RWPE1 (cell line): ENCODE measurements around the gene CSF1R.
A peak's percentile ranks its signal among the peaks of the same experiment; 100 is the strongest.

Source experiments
- CTCF ChIA-PET: fragments of 350-600 bp; sonication (Branson Sonifier 250); formaldehyde crosslinking; extraction: SDS; loops from one replicate; lab custom pipeline; 2021; lab: Yijun Ruan, JAX
- POLR2A ChIA-PET: fragments of 400-600 bp; formaldehyde crosslinking; extraction: SDS; loops from one replicate; lab custom pipeline; 2020; ENCODE audit warnings: antibody characterized with exemption; ENCODE audit not compliant: low non-redundant PET; lab: Yijun Ruan, JAX
- DNase-seq: peaks from one replicate; pipeline ENCODE4 v3.0.0; 2012; ENCODE audit warnings: low spot score
- H3K27ac ChIP-seq: fragments of 450-650 bp; 2 replicates; pipeline ENCODE4 v1.5.1; 2017
- TF ChIP-seq, protein P1 (sequence below): fragments of 450-650 bp; conservative IDR thresholded peaks from 2 replicates; pipeline ENCODE4 v1.5.1; 2017; ENCODE audit warnings: low read depth, mild to moderate bottlenecking

The CSF1R gene

DNA sequence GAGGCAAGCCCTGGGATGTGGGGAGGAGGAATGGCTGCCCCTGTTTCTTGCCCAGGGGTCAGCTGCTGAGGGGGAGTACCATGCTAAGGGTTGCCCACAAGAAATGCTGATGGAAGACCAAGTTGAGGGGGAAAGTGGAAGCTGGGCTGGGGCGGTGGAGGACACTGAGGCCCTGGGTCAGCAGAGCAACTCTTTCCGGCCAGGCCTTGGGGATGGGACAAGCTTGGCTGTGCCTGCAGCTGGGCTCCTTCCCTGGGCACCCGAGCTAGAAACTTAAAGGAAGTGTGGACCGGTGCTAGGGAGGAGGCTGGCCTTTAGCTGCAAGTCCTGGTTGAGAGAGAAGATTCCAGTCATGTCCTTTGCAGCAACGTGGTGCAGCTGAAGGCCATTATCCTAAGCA lies 22.7 kb downstream of the CSF1R start:
- ChIA-PET POLR2A (no interaction called here), CTCF (interaction anchor here (0.6 to 1.1 kb wide), 2 partner anchors 10 to 407 kb away, joined by 4 read pairs; no protein-coding TSS in a partner anchor)
- no peak for DNase-seq
- H3K27ac ChIP-seq, result no peak overlapping the region
- TF ChIP-seq, protein P1, sequence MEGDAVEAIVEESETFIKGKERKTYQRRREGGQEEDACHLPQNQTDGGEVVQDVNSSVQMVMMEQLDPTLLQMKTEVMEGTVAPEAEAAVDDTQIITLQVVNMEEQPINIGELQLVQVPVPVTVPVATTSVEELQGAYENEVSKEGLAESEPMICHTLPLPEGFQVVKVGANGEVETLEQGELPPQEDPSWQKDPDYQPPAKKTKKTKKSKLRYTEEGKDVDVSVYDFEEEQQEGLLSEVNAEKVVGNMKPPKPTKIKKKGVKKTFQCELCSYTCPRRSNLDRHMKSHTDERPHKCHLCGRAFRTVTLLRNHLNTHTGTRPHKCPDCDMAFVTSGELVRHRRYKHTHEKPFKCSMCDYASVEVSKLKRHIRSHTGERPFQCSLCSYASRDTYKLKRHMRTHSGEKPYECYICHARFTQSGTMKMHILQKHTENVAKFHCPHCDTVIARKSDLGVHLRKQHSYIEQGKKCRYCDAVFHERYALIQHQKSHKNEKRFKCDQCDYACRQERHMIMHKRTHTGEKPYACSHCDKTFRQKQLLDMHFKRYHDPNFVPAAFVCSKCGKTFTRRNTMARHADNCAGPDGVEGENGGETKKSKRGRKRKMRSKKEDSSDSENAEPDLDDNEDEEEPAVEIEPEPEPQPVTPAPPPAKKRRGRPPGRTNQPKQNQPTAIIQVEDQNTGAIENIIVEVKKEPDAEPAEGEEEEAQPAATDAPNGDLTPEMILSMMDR, result no peak

DNA sequence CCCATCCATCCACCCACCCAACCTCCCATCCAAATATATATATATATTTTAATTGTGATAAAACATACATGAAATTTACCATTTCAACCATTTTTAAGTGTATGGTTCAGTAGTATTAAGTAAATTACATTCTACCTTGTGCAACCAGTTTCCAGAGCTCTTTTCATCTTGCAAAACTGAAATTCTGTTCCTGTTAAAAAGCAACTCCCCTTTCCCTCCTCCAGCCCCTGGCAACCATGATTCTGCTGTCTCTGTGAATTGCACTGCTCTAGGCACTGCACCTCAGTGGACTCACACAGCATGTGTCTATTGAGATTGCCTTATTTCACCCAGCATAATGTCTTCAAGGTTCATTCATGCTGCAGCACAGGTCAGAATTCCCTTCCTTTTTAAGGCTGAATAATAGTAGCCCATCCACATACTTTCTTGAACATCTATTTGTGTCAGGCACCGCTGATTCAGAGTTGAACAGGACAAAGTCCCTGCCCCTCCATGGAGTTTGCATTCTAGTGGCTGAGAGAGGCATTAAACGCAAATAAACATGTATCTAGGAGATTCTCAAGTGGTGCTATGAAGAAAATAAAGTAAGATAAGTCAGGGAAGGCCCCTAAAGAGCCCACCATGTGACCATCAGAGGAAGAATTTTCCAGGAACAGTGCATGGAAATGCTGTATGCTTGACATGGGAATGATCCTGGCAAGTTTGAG lies 24.0 kb downstream of the CSF1R start:
- H3K27ac ChIP-seq, result no peak overlapping the region
- TF ChIP-seq, protein P1, result no peak
- POLR2A ChIA-PET, result no interaction called here
- CTCF ChIA-PET, result interaction anchor here (0.5 kb wide), 2 partner anchors 9 to 31 kb away, joined by 3 read pairs; no protein-coding TSS in a partner anchor
- no peak for DNase-seq

DNA sequence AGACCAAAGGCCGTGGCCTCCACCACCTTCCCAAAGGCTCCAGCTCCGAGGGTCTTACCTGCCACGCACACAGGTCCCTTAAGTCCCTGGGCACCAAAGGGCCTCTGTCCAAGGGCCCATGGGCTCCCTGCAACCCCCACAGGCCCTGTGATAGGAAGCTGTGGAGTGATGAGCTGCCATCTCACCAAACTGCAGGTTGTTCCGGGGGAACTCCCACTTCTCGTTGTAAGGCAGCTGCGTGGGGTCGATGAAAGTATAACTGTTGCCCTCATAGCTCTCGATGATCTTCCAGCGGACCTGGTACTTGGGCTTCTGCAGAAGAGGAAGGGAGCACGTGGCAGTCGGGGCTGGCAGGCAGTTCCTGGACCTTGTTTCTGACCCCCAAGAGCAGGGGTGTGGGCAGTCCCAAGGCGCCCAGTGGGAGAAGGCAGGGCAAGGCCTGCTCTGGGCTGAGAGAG lies 24.8 kb downstream of the CSF1R start:
- POLR2A ChIA-PET, result no interaction called here
- DNase-seq, result no peak
- CTCF ChIA-PET, result interaction anchor here (0.5 kb wide), 1 partner anchor 32 kb away, joined by 3 read pairs; no protein-coding TSS in a partner anchor
- TF ChIP-seq, protein P1, result no peak
- H3K27ac ChIP-seq, result no peak overlapping the region

DNA sequence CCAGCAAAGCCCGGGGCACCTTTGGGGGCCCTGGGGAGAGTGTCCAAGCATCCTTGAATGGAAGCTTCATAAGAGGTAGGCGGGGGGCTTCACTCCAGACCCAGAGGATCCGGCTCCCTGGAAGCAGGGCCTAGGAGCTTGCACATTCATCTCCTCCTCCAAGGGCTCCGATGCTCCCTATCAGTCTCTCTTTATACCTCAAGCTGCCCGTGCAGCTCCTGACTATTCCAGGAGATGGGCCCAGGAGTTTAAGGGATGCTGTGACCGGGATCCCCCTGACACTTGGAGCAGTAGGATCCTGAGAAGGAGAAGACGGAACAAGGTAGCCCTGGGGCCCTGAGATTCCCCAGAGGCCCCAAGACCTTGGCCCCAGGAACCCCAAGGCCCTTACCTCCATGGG lies 25.9 kb downstream of the CSF1R start:
- ChIA-PET CTCF (no interaction called here), POLR2A (no interaction called here)
- no peak overlapping the region for H3K27ac ChIP-seq

DNA sequence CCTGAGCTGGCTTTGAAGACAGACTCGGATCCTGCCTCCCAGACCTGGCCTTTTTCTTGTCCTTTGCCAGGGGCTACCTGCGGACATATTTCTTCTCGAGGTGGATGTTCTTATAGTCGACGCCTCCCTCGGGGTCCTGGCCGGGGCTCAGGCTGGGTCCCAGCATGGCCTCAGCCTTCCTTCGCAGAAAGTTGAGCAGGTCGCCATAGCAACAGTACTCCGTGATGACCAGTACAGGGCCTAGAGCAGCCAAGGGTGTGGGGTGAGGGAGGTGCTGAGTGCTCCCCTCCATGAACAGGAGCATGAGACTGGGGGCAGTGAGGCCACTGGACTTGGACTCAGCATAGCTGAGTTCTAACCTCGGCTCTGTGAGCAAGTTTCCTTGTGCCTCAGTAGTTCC lies 26.7 kb downstream of the CSF1R start:
- DNase-seq, result no peak
- H3K27ac ChIP-seq, result no peak overlapping the region
- ChIA-PET POLR2A (no interaction called here), CTCF (interaction anchor here (0.6 kb wide), 1 partner anchor 219 kb away, joined by 7 read pairs; no protein-coding TSS in a partner anchor)
- TF ChIP-seq, protein P1, result no peak

More for the DNA sequence above, 25.9 kb downstream of the CSF1R start:
- TF ChIP-seq, protein P1, result no peak
- DNase-seq, result no peak

DNA sequence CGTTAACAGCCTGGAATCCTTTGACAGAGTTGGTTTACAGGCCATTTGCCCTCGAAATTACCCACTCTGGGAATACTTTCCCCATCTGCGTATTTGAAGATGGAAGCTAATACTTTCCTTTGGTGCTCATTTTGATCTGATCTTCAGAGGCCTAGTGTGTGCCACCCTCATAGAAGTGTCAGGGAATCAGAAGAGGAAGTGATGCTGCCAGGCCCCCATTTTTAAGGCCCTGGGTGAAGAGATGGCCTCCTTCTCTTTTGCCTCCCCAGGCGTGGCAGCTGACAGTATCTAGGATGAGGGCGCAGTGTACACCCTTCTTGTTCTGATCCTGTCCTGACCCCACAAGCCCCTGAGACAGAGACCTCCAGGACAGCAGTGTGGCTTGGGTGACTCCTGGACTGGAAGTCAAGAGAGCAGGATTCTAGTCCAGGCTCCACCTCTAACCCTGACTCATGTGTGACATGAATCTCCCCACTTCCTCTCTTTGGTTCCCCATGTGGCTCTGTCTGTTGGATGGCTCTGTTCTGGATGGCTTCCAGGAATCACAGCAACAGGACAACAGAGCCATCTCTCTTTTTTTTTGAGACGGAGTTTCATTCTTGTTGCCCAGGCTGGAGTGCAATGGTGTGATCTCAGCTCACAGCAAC lies 27.8 kb downstream of the CSF1R start:
- no peak overlapping the region; the same call in 1 of the 2 replicates for H3K27ac ChIP-seq
- CTCF ChIA-PET, result no interaction called here
- POLR2A ChIA-PET, result no interaction called here
- TF ChIP-seq, protein P1, result no peak
- peak; percentile 69 for DNase-seq
